ENCODE measurements around the gene STAT5A.

GRCh38 chr17:42240201-42240600 lies 48.1 kb upstream of the STAT5A start:
- TF ChIP-seq CTCF (IDR thresholded peaks at IDR 0.05 in 2 of 3, conservative IDR thresholded peaks at IDR 0.05 in 1 of 3; ENCODE audit: borderline replicate concordance in 1 of 3, insufficient read depth in 1 of 3, low read depth in 2 of 3, low read length in 2 of 3) = no peak
- no peak for TF ChIP-seq EZH2phosphoT487 (IDR thresholded peaks at IDR 0.05; ENCODE audit: borderline replicate concordance)
- no peak for TF ChIP-seq CBX3 (IDR thresholded peaks at IDR 0.05; ENCODE audit: low read depth)
- no peak for TF ChIP-seq POLR2A (IDR thresholded peaks at IDR 0.05; ENCODE audit: borderline replicate concordance, extremely low read depth, insufficient read depth, insufficient read length)
- TF ChIP-seq MAX (IDR thresholded peaks at IDR 0.05) = no peak
- TF ChIP-seq POLR2AphosphoS5 (IDR thresholded peaks at IDR 0.05; ENCODE audit: low read depth, low read length) = no peak
- no peak for TF ChIP-seq CEBPB (IDR thresholded peaks at IDR 0.05; ENCODE audit: low read depth)
- no peak for TF ChIP-seq RAD21 (IDR thresholded peaks at IDR 0.05; ENCODE audit: low read depth)
- TF ChIP-seq EZH2 (IDR thresholded peaks at IDR 0.05) = no peak
- no peak for TF ChIP-seq YY1 (IDR thresholded peaks at IDR 0.05; ENCODE audit: extremely low read depth, insufficient replicate concordance, low read depth, low read length)
- no peak for TF ChIP-seq ZBTB33 (IDR thresholded peaks at IDR 0.05; ENCODE audit: extremely low read depth, insufficient replicate concordance, low read length)
- no peak for TF ChIP-seq ZNF274 (IDR thresholded peaks at IDR 0.05; ENCODE audit: low read depth, low read length)
- TF ChIP-seq ZFX (IDR thresholded peaks at IDR 0.05) = no peak
